ENCODE data around the gene LYPLAL1.

LYPLAL1 gene

GRCh38 chr1:219173758-219174459, at the start of gene LYPLAL1:
Gene LYPLAL1, plus strand, starts transcription at chr1:219173878. Its CDS starts 13 bp downstream, at chr1:219173891.
- peak; percentile 73 to 88 for DNase-seq

- no peak for DNase-seq
Observed at GRCh38 chr1:219124163-219124562, 49.5 kb upstream of the LYPLAL1 start.

GRCh38 chr1:219125342-219125741, 48.3 kb upstream of the LYPLAL1 start:
- DNase-seq: no peak

- DNase-seq: no peak
Observed at GRCh38 chr1:219126377-219126776, 47.3 kb upstream of the LYPLAL1 start.

- no peak for DNase-seq
Observed at GRCh38 chr1:219128957-219129356, 44.7 kb upstream of the LYPLAL1 start.

GRCh38 chr1:219130366-219130935, 43.2 kb upstream of the LYPLAL1 start:
- no peak for DNase-seq

GRCh38 chr1:219132939-219133338, 40.7 kb upstream of the LYPLAL1 start:
- DNase-seq: no peak

GRCh38 chr1:219138747-219139146, 34.9 kb upstream of the LYPLAL1 start:
- DNase-seq: no peak

- no peak for DNase-seq
Observed at GRCh38 chr1:219140303-219140877, 33.3 kb upstream of the LYPLAL1 start.

GRCh38 chr1:219143735-219144134, 29.9 kb upstream of the LYPLAL1 start:
- no peak for DNase-seq

- no peak for DNase-seq
Observed at GRCh38 chr1:219144658-219145315, 28.9 kb upstream of the LYPLAL1 start.

- DNase-seq: no peak
Observed at GRCh38 chr1:219147571-219148019, 26.1 kb upstream of the LYPLAL1 start.

- no peak for DNase-seq
Observed at GRCh38 chr1:219149009-219149577, 24.6 kb upstream of the LYPLAL1 start.

GRCh38 chr1:219149953-219150352, 23.7 kb upstream of the LYPLAL1 start:
- no peak for DNase-seq

- no peak for DNase-seq
Observed at GRCh38 chr1:219150913-219151312, 22.8 kb upstream of the LYPLAL1 start.

- no peak for DNase-seq
Observed at GRCh38 chr1:219151467-219151866, 22.2 kb upstream of the LYPLAL1 start.

GRCh38 chr1:219152751-219153150, 20.9 kb upstream of the LYPLAL1 start:
- DNase-seq: no peak

- no peak for DNase-seq
Observed at GRCh38 chr1:219153723-219154122, 20.0 kb upstream of the LYPLAL1 start.

- DNase-seq: no peak
Observed at GRCh38 chr1:219155135-219155534, 18.5 kb upstream of the LYPLAL1 start.

GRCh38 chr1:219159946-219160645, 13.6 kb upstream of the LYPLAL1 start:
- DNase-seq: no peak

GRCh38 chr1:219160967-219161366, 12.7 kb upstream of the LYPLAL1 start:
- no peak for DNase-seq

GRCh38 chr1:219161371-219161770, 12.3 kb upstream of the LYPLAL1 start:
- DNase-seq: no peak

Measured in NCI-H1930 (cell line).